Vagina (tissue), 2 donors: ENCODE measurements around the gene CRYBG1. TPM values are rescaled to one million over a fixed set of nuclear protein-coding genes. Genes with fewer than 3 reads are reported as not detected.

ENCODE experiments used
- DNase-seq, 2 donors: peaks; one replicate each; pipeline ENCODE4 v3.0.0-alpha.2; 2017; ENCODE audit errors: extremely low spot score in 2 of 2
- H3K27ac ChIP-seq: fragments of 200-600 bp; sonication (generic); one replicate; pipeline ENCODE4 v1.5.1; 2019
- H3K27me3 ChIP-seq: fragments of 200-600 bp; sonication (generic); one replicate; pipeline ENCODE4 v1.5.1; 2019
- H3K36me3 ChIP-seq, 2 donors: fragments of 200-600 bp; sonication (generic); one replicate each; pipeline ENCODE4 v1.5.1; 2017 to 2019
- H3K4me1 ChIP-seq: fragments of 200-600 bp; sonication (generic); one replicate; pipeline ENCODE4 v1.5.1; 2019
- H3K4me3 ChIP-seq, 2 donors: fragments of 200-600 bp; sonication (generic); 1 replicate in 1 of 2; 2 replicates in 1 of 2; pipeline ENCODE4 v1.5.1; 2016 to 2019
- H3K9me3 ChIP-seq: fragments of 200-600 bp; sonication (generic); one replicate; pipeline ENCODE4 v1.5.1; 2019
- CTCF ChIP-seq, 3 experiments: fragments of 450-650 bp in 2 of 3; fragments of 200-600 bp in 1 of 3; sonication (generic) in 1 of 3; IDR thresholded peaks; one replicate each; pipeline ENCODE4 v1.5.1; 2017 to 2019; ENCODE audit warnings: antibody characterized with exemption in 3 of 3, mild to moderate bottlenecking in 2 of 3, moderate library complexity in 2 of 3
- POLR2A ChIP-seq, 2 donors: fragments of 450-650 bp; IDR thresholded peaks; one replicate each; pipeline ENCODE4 v1.6.1; 2017; ENCODE audit warnings: antibody characterized with exemption in 2 of 2, mild to moderate bottlenecking in 2 of 2, moderate library complexity in 2 of 2
- POLR2AphosphoS5 ChIP-seq, 2 donors: sonication (generic); formaldehyde crosslinking; IDR thresholded peaks; one replicate each; pipeline ENCODE4 v1.9.0; 2017; ENCODE audit warnings: antibody characterized with exemption in 2 of 2, mild to moderate bottlenecking in 2 of 2, low read depth in 1 of 2; ENCODE audit not compliant: insufficient read depth in 1 of 2
- intact Hi-C: fragments of 100-400 bp; cut with DNase I; formaldehyde crosslinking; loops from one replicate; pipeline ENCODE4 v1.15.1; 2023
- total RNA-seq: library from RNA; depleted of rRNA; stranded (reverse); fragments of >200 nt; gene quantifications from one replicate; pipeline ENCODE4 v1.2.3, GENCODE V29; 2016

CRYBG1 gene
- total RNA-seq, 1 donor from 2014 or later = 46.7 TPM

- H3K36me3 ChIP-seq = no peaks in the 10 kb centered on the region
- intact Hi-C loops = no loop called here
These were observed 174.5 kb downstream of the CRYBG1 start for GRCh38 chr6:106535012-106535411.

GRCh38 chr6:106536357-106536756 is 175.8 kb downstream of the CRYBG1 start:
- intact Hi-C loops = no loop called here
- no peaks in the 10 kb centered on the region for H3K36me3 ChIP-seq
- no peak overlapping the region for H3K4me3 ChIP-seq
- TF ChIP-seq POLR2A (IDR thresholded peaks at IDR 0.05) = no peak
- no peak for TF ChIP-seq CTCF (IDR thresholded peaks at IDR 0.05)
- no peak for TF ChIP-seq POLR2AphosphoS5 (IDR thresholded peaks at IDR 0.05; ENCODE audit: insufficient read depth in 1 of 2, low read depth in 1 of 2)
- no peaks in the 10 kb centered on the region for H3K27me3 ChIP-seq
- no peaks in the 10 kb centered on the region for H3K4me1 ChIP-seq
- DNase-seq = no peak
- H3K9me3 ChIP-seq = no peaks in the 10 kb centered on the region
- no peak overlapping the region for H3K27ac ChIP-seq

More at GRCh38 chr6:106535012-106535411, 174.5 kb downstream of the CRYBG1 start:
- TF ChIP-seq POLR2AphosphoS5 (IDR thresholded peaks at IDR 0.05; ENCODE audit: insufficient read depth in 1 of 2, low read depth in 1 of 2) = no peak
- no peak for TF ChIP-seq POLR2A (IDR thresholded peaks at IDR 0.05)
- TF ChIP-seq CTCF (IDR thresholded peaks at IDR 0.05) = no peak
- no peaks in the 10 kb centered on the region for H3K4me1 ChIP-seq
- no peak overlapping the region for H3K27ac ChIP-seq
- H3K27me3 ChIP-seq = no peaks in the 10 kb centered on the region
- DNase-seq = no peak
- H3K9me3 ChIP-seq = no peaks in the 10 kb centered on the region
- H3K4me3 ChIP-seq = no peak overlapping the region

- TF ChIP-seq POLR2AphosphoS5 (IDR thresholded peaks at IDR 0.05; ENCODE audit: insufficient read depth in 1 of 2, low read depth in 1 of 2) = no peak
- no peak for TF ChIP-seq CTCF (IDR thresholded peaks at IDR 0.05)
- no peak for TF ChIP-seq POLR2A (IDR thresholded peaks at IDR 0.05)
- H3K27ac ChIP-seq = no peak overlapping the region
- DNase-seq = no peak
- H3K36me3 ChIP-seq = no peaks in the 10 kb centered on the region
- H3K4me3 ChIP-seq = no peak overlapping the region
- H3K9me3 ChIP-seq = no peaks in the 10 kb centered on the region
- intact Hi-C loops = no loop called here
- H3K4me1 ChIP-seq = no peaks in the 10 kb centered on the region
- H3K27me3 ChIP-seq = no peaks in the 10 kb centered on the region
These were observed 176.3 kb downstream of the CRYBG1 start for GRCh38 chr6:106536851-106537250.

GRCh38 chr6:106537662-106538061 is 177.1 kb downstream of the CRYBG1 start:
- Histone ChIP-seq H3K27me3 (no peaks in the 10 kb centered on the region), H3K4me3 (no peak overlapping the region), H3K4me1 (no peaks in the 10 kb centered on the region), H3K36me3 (no peaks in the 10 kb centered on the region), H3K9me3 (no peaks in the 10 kb centered on the region), H3K27ac (no peak overlapping the region)
- TF ChIP-seq CTCF (IDR thresholded peaks at IDR 0.05) (no peak), POLR2AphosphoS5 (IDR thresholded peaks at IDR 0.05; ENCODE audit: insufficient read depth in 1 of 2, low read depth in 1 of 2) (no peak), POLR2A (IDR thresholded peaks at IDR 0.05) (no peak)
- intact Hi-C loops = no loop called here
- DNase-seq = no peak

GRCh38 chr6:106538145-106538544 is 177.6 kb downstream of the CRYBG1 start:
- Histone ChIP-seq H3K4me3 (no peak overlapping the region), H3K4me1 (no peaks in the 10 kb centered on the region), H3K27me3 (no peaks in the 10 kb centered on the region), H3K36me3 (no peaks in the 10 kb centered on the region), H3K9me3 (no peaks in the 10 kb centered on the region), H3K27ac (no peak overlapping the region)
- no peak for DNase-seq
- intact Hi-C loops = no loop called here
- no peak for TF ChIP-seq CTCF (IDR thresholded peaks at IDR 0.05)
- TF ChIP-seq POLR2A (IDR thresholded peaks at IDR 0.05) = no peak
- no peak for TF ChIP-seq POLR2AphosphoS5 (IDR thresholded peaks at IDR 0.05; ENCODE audit: insufficient read depth in 1 of 2, low read depth in 1 of 2)
